Measurements from ENCODE around the gene MTM1.

DNA sequence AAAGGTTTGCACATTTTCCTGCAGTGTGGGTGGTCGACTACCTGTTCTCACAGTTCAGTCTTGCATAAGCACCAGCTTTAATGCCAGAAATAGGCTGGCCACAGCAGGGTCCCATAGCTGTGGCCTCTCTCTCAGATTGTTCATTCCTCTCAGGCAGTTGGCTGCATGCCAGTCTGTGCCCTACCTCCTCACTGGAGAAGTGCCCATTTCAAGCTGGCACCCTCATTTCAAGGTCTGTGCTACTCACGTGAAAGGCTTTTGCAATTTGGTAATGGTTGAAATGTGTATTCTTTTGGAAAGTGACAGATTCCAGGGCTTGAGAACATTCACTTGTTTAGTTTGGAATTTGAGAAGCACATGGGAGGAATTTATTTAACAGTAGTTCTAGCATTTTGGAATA lies 95.9 kb downstream of the MTM1 start:
- TF ChIP-seq, protein P1, sequence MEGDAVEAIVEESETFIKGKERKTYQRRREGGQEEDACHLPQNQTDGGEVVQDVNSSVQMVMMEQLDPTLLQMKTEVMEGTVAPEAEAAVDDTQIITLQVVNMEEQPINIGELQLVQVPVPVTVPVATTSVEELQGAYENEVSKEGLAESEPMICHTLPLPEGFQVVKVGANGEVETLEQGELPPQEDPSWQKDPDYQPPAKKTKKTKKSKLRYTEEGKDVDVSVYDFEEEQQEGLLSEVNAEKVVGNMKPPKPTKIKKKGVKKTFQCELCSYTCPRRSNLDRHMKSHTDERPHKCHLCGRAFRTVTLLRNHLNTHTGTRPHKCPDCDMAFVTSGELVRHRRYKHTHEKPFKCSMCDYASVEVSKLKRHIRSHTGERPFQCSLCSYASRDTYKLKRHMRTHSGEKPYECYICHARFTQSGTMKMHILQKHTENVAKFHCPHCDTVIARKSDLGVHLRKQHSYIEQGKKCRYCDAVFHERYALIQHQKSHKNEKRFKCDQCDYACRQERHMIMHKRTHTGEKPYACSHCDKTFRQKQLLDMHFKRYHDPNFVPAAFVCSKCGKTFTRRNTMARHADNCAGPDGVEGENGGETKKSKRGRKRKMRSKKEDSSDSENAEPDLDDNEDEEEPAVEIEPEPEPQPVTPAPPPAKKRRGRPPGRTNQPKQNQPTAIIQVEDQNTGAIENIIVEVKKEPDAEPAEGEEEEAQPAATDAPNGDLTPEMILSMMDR (IDR thresholded peaks at IDR 0.05): no peak
- TF ChIP-seq POLR2A (IDR thresholded peaks at IDR 0.05) (no peak), EP300 (IDR thresholded peaks at IDR 0.05; ENCODE audit: low read depth) (no peak), POLR2AphosphoS5 (IDR thresholded peaks at IDR 0.05) (no peak)
